ENCODE measurements around the gene INPP5D. TPM values are rescaled to one million over a fixed set of nuclear protein-coding genes. Genes with fewer than 3 reads are reported as not detected.
"Not testable (repeated sequence)": the region's sequence is repeated elsewhere in the genome, so short reads cannot be mapped to it uniquely, and the experiment has no call there.

Gene INPP5D
- total RNA-seq, 1 donor from 2014 or later: 2.2 TPM

- H3K9me3 Mint-ChIP-seq (ENCODE audit: unreplicated experiment): no peaks in the 10 kb centered on the region
- no peak for TF ChIP-seq CTCF (IDR thresholded peaks at IDR 0.05; ENCODE audit: partially characterized antibody, unreplicated experiment)
- H3K27me3 Mint-ChIP-seq (ENCODE audit: unreplicated experiment): no peaks in the 10 kb centered on the region
- no peaks in the 10 kb centered on the region for H3K4me1 Mint-ChIP-seq (ENCODE audit: low read depth, unreplicated experiment)
- no peak for DNase-seq
- no peaks in the 10 kb centered on the region for H3K36me3 Mint-ChIP-seq (ENCODE audit: unreplicated experiment)
- no peak overlapping the region for H3K27ac Mint-ChIP-seq (ENCODE audit: unreplicated experiment)
- no peak overlapping the region for H3K4me3 Mint-ChIP-seq (ENCODE audit: unreplicated experiment)
Measured at GRCh38 chr2:233152541-233152940, 92.4 kb downstream of the INPP5D start.

GRCh38 chr2:233153146-233153798 is 93.1 kb downstream of the INPP5D start:
- no peaks in the 10 kb centered on the region for H3K27me3 Mint-ChIP-seq (ENCODE audit: unreplicated experiment)
- no peaks in the 10 kb centered on the region for H3K4me1 Mint-ChIP-seq (ENCODE audit: low read depth, unreplicated experiment)
- no peak overlapping the region for H3K4me3 Mint-ChIP-seq (ENCODE audit: unreplicated experiment)
- DNase-seq: no peak
- no peak for TF ChIP-seq CTCF (IDR thresholded peaks at IDR 0.05; ENCODE audit: partially characterized antibody, unreplicated experiment)
- no peak overlapping the region for H3K27ac Mint-ChIP-seq (ENCODE audit: unreplicated experiment)
- H3K9me3 Mint-ChIP-seq (ENCODE audit: unreplicated experiment): no peaks in the 10 kb centered on the region
- no peaks in the 10 kb centered on the region for H3K36me3 Mint-ChIP-seq (ENCODE audit: unreplicated experiment)

- H3K4me3 Mint-ChIP-seq (ENCODE audit: unreplicated experiment): no peak overlapping the region
- no peak overlapping the region for H3K27ac Mint-ChIP-seq (ENCODE audit: unreplicated experiment)
- H3K9me3 Mint-ChIP-seq (ENCODE audit: unreplicated experiment): no peaks in the 10 kb centered on the region
- no peaks in the 10 kb centered on the region for H3K36me3 Mint-ChIP-seq (ENCODE audit: unreplicated experiment)
- no peaks in the 10 kb centered on the region for H3K4me1 Mint-ChIP-seq (ENCODE audit: low read depth, unreplicated experiment)
- no peaks in the 10 kb centered on the region for H3K27me3 Mint-ChIP-seq (ENCODE audit: unreplicated experiment)
- DNase-seq: no peak
- TF ChIP-seq CTCF (IDR thresholded peaks at IDR 0.05; ENCODE audit: partially characterized antibody, unreplicated experiment): no peak
Measured at GRCh38 chr2:233156001-233156400, 95.9 kb downstream of the INPP5D start.

- H3K4me1 Mint-ChIP-seq (ENCODE audit: low read depth, unreplicated experiment); H3K27ac Mint-ChIP-seq (ENCODE audit: unreplicated experiment); H3K36me3 Mint-ChIP-seq (ENCODE audit: unreplicated experiment); H3K9me3 Mint-ChIP-seq (ENCODE audit: unreplicated experiment); H3K4me3 Mint-ChIP-seq (ENCODE audit: unreplicated experiment); DNase-seq; H3K27me3 Mint-ChIP-seq (ENCODE audit: unreplicated experiment): not testable (repeated sequence)
Measured at GRCh38 chr2:233156461-233156860, 96.3 kb downstream of the INPP5D start.

GRCh38 chr2:233161730-233162129 is 101.6 kb downstream of the INPP5D start:
- H3K36me3 Mint-ChIP-seq (ENCODE audit: unreplicated experiment): no peaks in the 10 kb centered on the region
- H3K4me3 Mint-ChIP-seq (ENCODE audit: unreplicated experiment): no peak overlapping the region
- H3K9me3 Mint-ChIP-seq (ENCODE audit: unreplicated experiment): peaks cover 1% of the 10 kb centered on the region
- H3K27me3 Mint-ChIP-seq (ENCODE audit: unreplicated experiment): no peaks in the 10 kb centered on the region
- H3K4me1 Mint-ChIP-seq (ENCODE audit: low read depth, unreplicated experiment): no peaks in the 10 kb centered on the region
- H3K27ac Mint-ChIP-seq (ENCODE audit: unreplicated experiment): no peak overlapping the region
- DNase-seq: no peak
- TF ChIP-seq CTCF (IDR thresholded peaks at IDR 0.05; ENCODE audit: partially characterized antibody, unreplicated experiment): no peak
